ENCODE results near the gene LBP.

Gene LBP

DNA sequence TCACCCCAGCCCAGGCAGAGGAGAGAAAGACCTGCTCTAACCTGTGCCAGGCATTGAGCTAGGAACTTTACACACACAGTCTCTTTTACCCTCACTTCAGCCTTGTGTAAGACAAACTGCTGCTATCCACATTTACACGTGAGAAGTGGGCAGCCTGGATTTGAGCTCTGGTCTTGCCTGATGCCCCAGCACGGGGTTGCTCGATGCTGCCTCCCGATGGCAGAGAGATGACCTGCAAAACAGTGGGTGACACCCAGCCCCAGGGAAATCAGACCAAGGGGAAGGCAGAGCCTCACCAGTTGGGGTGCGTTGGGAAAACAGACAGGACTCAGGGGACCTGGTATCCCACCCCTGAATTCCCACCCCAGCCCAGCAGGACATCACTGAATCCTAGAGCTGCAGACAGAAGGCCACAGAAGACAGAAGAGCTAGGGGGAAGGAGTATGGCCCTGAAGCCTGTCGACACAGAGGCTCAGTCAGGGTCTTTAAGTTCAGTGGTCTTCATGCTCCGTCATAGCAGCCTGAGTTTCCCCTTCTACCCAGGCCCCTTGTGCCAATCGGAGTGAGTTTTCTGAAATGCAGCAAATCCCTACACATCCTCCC lies 41.3 kb upstream of the LBP start:
- no peak for TF ChIP-seq SIN3A (IDR thresholded peaks at IDR 0.05; ENCODE audit: borderline replicate concordance, insufficient read depth, low read length)
- no peak for TF ChIP-seq FOXP2 (optimal IDR thresholded peaks at IDR 0.05; ENCODE audit: borderline replicate concordance, extremely low read depth, extremely low read length, insufficient read depth)
- no peak for TF ChIP-seq POLR2AphosphoS5 (IDR thresholded peaks at IDR 0.05; ENCODE audit: low read depth, low read length)
- TF ChIP-seq TAF1 (IDR thresholded peaks at IDR 0.05; ENCODE audit: borderline replicate concordance, insufficient read depth, low read length) = no peak
- TF ChIP-seq, protein P1, sequence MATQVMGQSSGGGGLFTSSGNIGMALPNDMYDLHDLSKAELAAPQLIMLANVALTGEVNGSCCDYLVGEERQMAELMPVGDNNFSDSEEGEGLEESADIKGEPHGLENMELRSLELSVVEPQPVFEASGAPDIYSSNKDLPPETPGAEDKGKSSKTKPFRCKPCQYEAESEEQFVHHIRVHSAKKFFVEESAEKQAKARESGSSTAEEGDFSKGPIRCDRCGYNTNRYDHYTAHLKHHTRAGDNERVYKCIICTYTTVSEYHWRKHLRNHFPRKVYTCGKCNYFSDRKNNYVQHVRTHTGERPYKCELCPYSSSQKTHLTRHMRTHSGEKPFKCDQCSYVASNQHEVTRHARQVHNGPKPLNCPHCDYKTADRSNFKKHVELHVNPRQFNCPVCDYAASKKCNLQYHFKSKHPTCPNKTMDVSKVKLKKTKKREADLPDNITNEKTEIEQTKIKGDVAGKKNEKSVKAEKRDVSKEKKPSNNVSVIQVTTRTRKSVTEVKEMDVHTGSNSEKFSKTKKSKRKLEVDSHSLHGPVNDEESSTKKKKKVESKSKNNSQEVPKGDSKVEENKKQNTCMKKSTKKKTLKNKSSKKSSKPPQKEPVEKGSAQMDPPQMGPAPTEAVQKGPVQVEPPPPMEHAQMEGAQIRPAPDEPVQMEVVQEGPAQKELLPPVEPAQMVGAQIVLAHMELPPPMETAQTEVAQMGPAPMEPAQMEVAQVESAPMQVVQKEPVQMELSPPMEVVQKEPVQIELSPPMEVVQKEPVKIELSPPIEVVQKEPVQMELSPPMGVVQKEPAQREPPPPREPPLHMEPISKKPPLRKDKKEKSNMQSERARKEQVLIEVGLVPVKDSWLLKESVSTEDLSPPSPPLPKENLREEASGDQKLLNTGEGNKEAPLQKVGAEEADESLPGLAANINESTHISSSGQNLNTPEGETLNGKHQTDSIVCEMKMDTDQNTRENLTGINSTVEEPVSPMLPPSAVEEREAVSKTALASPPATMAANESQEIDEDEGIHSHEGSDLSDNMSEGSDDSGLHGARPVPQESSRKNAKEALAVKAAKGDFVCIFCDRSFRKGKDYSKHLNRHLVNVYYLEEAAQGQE (IDR thresholded peaks at IDR 0.05; ENCODE audit: insufficient read depth in 1 of 2, low read depth in 2 of 2, low read length in 2 of 2) = no peak

DNA sequence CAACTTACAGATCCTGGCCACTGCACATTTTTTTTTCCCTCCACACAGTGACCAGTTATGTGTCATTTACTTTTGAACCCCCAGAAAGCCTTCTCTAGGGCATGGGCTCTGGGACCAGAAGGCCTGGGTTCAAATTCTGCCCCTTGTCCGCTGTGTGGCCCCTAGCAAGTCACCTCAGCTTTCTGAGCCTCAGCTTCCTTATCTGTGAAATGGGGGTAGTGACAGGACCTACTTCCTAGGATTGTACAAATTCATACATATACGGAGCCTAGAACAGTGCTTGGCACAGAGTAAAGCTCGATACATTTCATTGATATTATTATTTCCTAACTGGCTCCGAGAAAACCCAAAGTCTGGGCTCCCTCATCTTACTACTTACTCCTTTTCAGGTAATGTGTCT lies 40.7 kb upstream of the LBP start:
- TF ChIP-seq TAF1 (IDR thresholded peaks at IDR 0.05; ENCODE audit: borderline replicate concordance, insufficient read depth, low read length) = no peak
- TF ChIP-seq, protein P1 (IDR thresholded peaks at IDR 0.05; ENCODE audit: insufficient read depth in 1 of 2, low read depth in 2 of 2, low read length in 2 of 2) = no peak
- no peak for TF ChIP-seq SIN3A (IDR thresholded peaks at IDR 0.05; ENCODE audit: borderline replicate concordance, insufficient read depth, low read length)
- TF ChIP-seq POLR2AphosphoS5 (IDR thresholded peaks at IDR 0.05; ENCODE audit: low read depth, low read length) = no peak
- TF ChIP-seq FOXP2 (optimal IDR thresholded peaks at IDR 0.05; ENCODE audit: borderline replicate concordance, extremely low read depth, extremely low read length, insufficient read depth) = no peak

DNA sequence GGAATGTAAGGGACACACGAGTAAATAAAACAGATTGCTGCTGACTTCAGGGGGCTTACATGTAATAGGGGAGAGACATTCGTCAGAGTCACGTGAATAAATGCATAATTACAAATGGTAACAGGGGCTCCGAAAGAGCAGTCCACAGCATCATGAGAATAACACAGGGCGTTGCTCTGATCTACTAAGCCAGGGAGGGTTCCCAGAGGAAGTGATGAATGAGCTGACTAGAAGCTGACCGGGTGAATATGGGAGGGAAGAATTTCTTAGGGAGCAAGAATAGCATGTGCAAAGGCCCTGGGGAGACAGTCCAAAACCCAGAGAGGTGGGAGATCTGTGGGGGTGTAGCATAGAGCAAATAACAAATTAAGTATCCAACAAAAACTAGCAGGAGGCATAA lies 39.9 kb upstream of the LBP start:
- TF ChIP-seq POLR2AphosphoS5 (IDR thresholded peaks at IDR 0.05; ENCODE audit: low read depth, low read length) = 0 out of 2 replicates have a peak, but pooled peaks have one; percentile 28
- TF ChIP-seq FOXP2 (optimal IDR thresholded peaks at IDR 0.05; ENCODE audit: borderline replicate concordance, extremely low read depth, extremely low read length, insufficient read depth) = no peak

DNA sequence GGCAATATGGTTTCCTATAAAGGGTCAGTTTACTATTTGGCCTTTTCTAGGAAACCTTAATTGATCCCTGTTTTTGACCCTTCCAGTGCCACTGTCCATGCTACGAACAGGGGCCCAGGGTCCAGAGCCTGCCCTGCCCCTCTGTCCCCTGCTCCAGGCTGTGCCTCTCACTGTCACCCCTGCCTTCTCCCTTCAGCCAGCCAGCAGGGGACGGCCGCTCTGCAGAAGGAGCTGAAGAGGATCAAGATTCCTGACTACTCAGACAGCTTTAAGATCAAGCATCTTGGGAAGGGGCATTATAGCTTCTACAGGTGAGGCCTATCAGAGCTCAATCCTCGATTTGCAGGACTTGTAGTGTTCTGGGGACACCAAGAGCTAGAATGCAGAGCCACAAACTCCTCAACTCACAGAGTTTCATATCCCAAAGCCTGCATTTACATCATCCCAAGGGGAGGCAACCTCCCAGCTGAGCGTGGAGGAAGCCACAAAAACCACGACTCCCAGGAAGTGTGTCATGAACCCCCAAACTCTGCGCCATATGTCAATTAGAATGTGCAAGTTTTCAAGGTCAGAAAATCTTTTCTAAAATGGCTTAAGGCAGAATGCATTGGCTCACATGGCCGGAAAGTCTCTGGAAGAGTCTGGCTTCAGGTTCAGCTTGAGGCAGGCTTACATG lies 38.8 kb upstream of the LBP start:
- TF ChIP-seq POLR2AphosphoS5 (IDR thresholded peaks at IDR 0.05; ENCODE audit: low read depth, low read length) = no peak; the same call in 1 of the 2 replicates
- no peak for TF ChIP-seq TAF1 (IDR thresholded peaks at IDR 0.05; ENCODE audit: borderline replicate concordance, insufficient read depth, low read length)
- TF ChIP-seq SIN3A (IDR thresholded peaks at IDR 0.05; ENCODE audit: borderline replicate concordance, insufficient read depth, low read length) = no peak
- TF ChIP-seq, protein P1 (IDR thresholded peaks at IDR 0.05; ENCODE audit: insufficient read depth in 1 of 2, low read depth in 2 of 2, low read length in 2 of 2) = no peak
- TF ChIP-seq FOXP2 (optimal IDR thresholded peaks at IDR 0.05; ENCODE audit: borderline replicate concordance, extremely low read depth, extremely low read length, insufficient read depth) = no peak

DNA sequence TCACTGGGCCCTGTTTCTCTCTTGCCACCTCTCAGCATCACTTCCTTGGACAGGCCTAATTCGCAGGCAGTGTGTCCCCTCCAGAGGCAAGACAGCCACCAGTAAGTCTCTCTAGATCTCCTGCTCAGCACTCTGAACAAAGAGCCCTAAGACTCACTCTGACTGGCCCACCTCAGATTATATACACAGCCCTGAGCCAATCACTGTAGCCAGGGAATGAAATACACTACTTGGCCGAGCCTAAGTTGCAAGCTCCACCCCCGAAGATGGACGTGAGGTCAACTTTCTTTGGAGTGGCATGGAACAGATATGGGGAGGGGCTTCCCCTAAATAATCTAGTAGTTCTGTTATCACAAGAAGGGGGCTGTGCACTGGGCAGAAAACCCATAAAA lies 38.2 kb upstream of the LBP start:
- no peak for TF ChIP-seq POLR2AphosphoS5 (IDR thresholded peaks at IDR 0.05; ENCODE audit: low read depth, low read length)
- TF ChIP-seq, protein P1 (IDR thresholded peaks at IDR 0.05; ENCODE audit: insufficient read depth in 1 of 2, low read depth in 2 of 2, low read length in 2 of 2) = no peak
- TF ChIP-seq TAF1 (IDR thresholded peaks at IDR 0.05; ENCODE audit: borderline replicate concordance, insufficient read depth, low read length) = no peak
- no peak for TF ChIP-seq FOXP2 (optimal IDR thresholded peaks at IDR 0.05; ENCODE audit: borderline replicate concordance, extremely low read depth, extremely low read length, insufficient read depth)
- TF ChIP-seq SIN3A (IDR thresholded peaks at IDR 0.05; ENCODE audit: borderline replicate concordance, insufficient read depth, low read length) = no peak

Data from PFSK-1 (cell line).